ENCODE results near the gene UBR4.

DNA sequence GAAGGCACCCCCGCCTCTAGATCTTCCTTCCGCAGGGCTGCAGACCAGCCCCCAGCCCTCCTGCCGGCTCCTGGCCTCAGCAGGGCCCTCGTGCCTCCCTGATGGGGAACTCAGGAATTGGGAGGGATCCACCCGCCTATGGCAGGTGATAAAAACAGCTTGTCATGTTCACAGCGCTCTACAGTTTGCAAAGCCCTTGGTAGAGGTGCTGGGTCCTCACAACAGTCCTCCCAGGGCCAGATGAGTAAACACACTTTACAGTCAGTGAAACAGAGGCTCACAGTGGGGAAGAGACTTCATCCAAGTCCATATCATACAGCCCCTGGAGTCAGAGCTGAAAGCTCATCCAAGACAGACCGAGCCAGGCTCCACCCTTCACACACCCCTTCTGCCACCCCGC lies 156.6 kb downstream of the UBR4 start:
- TF ChIP-seq CTCF (IDR thresholded peaks at IDR 0.05) (no peak), POLR2AphosphoS5 (IDR thresholded peaks at IDR 0.05) (no peak)

Measured in suprapubic skin (tissue), 3 donors.